Retinal pigment epithelial cell (primary cell): ENCODE measurements around the gene MIOS.

Experiments used
- DNase-seq: peaks from one replicate; pipeline ENCODE4 v3.0.0-alpha.2; 2010; ENCODE audit warnings: low read depth
- H3K4me3 ChIP-seq: 2 replicates; pipeline ENCODE4 v1.5.1; 2011; ENCODE audit warnings: mild to moderate bottlenecking, low read length, control low read depth, moderate library complexity
- TF ChIP-seq, protein P1 (sequence below): conservative IDR thresholded peaks from 2 replicates; pipeline ENCODE4 v1.5.1; 2011; ENCODE audit warnings: low read depth, low read length, control low read depth, inconsistent platforms

Gene MIOS

DNA sequence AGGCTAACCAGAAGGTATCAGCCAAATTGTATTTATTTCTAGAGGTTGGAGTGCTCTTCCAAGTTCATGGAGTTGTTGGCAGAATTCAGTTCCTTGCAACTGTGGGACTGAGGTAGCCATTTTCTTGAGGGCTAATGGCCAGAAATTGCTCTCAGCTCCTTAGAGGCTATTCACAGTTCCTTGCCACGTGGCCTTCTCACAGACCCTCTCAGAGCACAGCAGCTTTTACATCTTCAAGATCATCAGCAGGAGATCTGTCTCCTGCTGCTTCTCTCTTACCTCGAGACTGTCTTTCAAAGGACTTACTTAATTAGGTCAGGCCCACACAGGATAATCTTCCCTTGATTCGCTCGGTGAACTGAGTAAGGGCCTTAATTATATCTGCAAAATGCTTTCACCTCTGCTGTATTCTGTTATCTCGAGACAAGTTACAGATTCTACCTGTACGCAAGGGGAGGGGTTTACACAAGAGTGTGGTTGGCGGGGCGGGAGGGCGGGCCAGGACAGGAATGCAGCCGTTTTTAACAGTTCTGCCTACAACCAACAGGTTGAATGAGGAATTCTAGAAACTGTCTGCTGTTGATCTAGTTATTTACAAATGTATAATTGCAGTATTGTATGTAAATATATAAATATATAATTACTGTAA is 15.0 kb downstream of the MIOS start:
- TF ChIP-seq, protein P1, sequence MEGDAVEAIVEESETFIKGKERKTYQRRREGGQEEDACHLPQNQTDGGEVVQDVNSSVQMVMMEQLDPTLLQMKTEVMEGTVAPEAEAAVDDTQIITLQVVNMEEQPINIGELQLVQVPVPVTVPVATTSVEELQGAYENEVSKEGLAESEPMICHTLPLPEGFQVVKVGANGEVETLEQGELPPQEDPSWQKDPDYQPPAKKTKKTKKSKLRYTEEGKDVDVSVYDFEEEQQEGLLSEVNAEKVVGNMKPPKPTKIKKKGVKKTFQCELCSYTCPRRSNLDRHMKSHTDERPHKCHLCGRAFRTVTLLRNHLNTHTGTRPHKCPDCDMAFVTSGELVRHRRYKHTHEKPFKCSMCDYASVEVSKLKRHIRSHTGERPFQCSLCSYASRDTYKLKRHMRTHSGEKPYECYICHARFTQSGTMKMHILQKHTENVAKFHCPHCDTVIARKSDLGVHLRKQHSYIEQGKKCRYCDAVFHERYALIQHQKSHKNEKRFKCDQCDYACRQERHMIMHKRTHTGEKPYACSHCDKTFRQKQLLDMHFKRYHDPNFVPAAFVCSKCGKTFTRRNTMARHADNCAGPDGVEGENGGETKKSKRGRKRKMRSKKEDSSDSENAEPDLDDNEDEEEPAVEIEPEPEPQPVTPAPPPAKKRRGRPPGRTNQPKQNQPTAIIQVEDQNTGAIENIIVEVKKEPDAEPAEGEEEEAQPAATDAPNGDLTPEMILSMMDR = no peak
- no peak overlapping the region for H3K4me3 ChIP-seq
- DNase-seq = no peak

DNA sequence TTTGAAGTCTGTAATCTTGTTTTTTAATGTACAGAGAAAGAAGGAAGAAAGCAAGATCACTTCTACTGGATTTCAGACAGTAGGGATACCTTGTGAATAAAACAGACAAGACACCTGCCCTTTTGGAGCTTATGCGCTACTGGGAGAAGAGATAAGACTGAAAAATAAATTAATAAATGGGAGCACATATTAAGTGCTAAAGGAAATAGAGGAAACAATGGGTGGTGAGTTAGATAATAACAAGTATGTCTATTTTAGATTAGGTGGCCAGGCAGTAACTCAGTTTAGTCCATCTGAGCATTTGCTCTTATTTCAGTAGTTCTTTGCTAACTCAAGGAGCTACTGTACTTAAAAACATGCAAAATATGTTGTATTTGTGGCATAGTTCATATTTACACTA is 15.9 kb downstream of the MIOS start:
- TF ChIP-seq, protein P1 = no peak
- no peak for DNase-seq
- no peak overlapping the region for H3K4me3 ChIP-seq

- TF ChIP-seq, protein P1 = no peak
- H3K4me3 ChIP-seq = no peak overlapping the region
- no peak for DNase-seq
Measured at GRCh38 chr7:7583731-7584130, 17.0 kb downstream of the MIOS start.

GRCh38 chr7:7584653-7585052 is 18.0 kb downstream of the MIOS start:
- TF ChIP-seq, protein P1 = no peak
- no peak for DNase-seq
- no peak overlapping the region for H3K4me3 ChIP-seq

DNA sequence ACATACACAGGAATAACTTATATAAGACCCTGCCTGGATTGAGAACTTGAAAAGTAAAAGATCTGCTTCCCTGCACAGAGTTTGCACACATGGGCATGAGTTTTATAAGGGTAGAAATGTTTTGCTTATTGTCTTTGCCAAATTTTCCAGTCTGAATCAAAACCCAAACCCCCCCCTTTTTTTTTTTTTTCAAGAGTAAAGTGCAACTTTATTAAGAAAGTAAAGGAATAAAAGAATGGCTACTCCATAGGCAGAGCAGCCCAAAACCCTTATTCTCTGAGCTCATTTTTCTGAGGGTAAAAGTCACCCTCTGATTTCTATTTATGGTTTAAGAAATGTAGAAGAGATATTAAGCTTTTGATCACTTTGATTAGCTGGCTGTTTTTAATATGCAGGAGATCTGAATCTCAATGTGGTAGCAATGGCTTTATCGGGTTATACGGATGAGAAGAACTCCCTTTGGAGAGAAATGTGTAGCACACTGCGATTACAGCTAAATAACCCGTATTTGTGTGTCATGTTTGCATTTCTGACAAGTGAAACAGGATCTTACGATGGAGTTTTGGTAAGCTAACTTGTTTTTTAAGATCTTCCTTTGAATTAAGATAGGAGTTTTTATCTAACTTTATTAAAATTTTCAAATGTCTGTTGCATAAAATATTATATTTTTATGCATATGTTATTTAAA is 18.7 kb downstream of the MIOS start:
- DNase-seq = no peak
- TF ChIP-seq, protein P1 = no peak
- no peak overlapping the region for H3K4me3 ChIP-seq

DNA sequence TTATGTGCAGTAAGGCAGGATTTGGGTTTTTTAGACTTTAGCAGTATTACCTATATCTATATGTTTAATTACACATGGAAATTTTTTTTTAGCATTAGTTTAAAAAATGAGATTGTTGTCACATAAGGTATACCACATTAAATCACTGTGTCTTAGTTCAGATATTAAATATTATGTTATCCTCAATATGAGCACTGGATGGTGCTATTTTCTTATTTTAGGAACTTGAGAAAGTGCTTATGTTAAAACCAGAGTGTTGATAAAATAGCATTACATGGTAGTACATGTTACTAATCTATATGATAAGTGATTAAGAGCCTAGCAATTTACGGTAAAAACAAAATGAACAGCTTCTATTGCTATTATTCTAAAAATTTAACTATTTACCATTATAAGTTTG is 28.8 kb downstream of the MIOS start:
- TF ChIP-seq, protein P1 = no peak
- no peak overlapping the region for H3K4me3 ChIP-seq
- no peak for DNase-seq

DNA sequence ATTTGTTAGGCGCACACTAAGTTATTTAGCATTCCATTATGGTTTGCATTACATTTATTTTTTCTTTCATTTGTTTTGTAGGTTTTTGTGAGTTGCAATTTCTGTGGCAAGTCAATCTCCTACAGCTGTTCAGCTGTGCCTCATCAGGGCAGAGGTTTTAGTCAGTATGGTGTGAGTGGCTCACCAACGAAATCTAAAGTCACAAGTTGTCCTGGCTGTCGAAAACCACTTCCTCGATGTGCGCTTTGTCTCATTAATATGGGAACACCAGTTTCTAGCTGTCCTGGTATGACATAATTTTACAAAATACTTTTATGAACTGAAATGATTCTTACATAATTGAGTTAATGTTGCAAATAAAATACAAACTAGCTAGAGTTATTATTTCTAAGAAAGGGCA is 29.5 kb downstream of the MIOS start:
- no peak for DNase-seq

More for the DNA sequence above, 29.5 kb downstream of the MIOS start:
- H3K4me3 ChIP-seq = no peak overlapping the region
- TF ChIP-seq, protein P1 = no peak
